HepG2 (cell line): ENCODE measurements around the gene TH. TPM values are rescaled to one million over a fixed set of nuclear protein-coding genes. Genes with fewer than 3 reads are reported as not detected.
A peak's percentile ranks its signal among the peaks of the same experiment; 100 is the strongest.

Experiments used
- EP300 ChIP-seq, 3 experiments: sonication (generic) in 1 of 3; formaldehyde crosslinking in 1 of 3; IDR thresholded peaks; 2 replicates each; pipeline versions ENCODE4 v1.5.1 to v1.6.1; 2011 to 2020; ENCODE audit warnings: low read depth in 2 of 3, low read length in 2 of 3, borderline replicate concordance in 1 of 3, improper control_type of control experiment in 1 of 3, mild to moderate bottlenecking in 1 of 3, missing genetic modification reagents in 1 of 3, moderate library complexity in 1 of 3
- FIP1L1 ChIP-seq: fragments of 200-400 bp; formaldehyde crosslinking; IDR thresholded peaks from 2 replicates; pipeline ENCODE4 v1.6.1; 2018; ENCODE audit warnings: low read depth, mild to moderate bottlenecking, low read length, moderate library complexity, borderline replicate concordance; ENCODE audit not compliant: insufficient read depth
- HMG20A ChIP-seq: IDR thresholded peaks from 2 replicates; pipeline ENCODE4 v1.6.1; 2016; ENCODE audit warnings: borderline replicate concordance
- KDM5A ChIP-seq: fragments of 200-600 bp; sonication (generic); IDR thresholded peaks from 2 replicates; pipeline ENCODE4 v1.7.0; 2018; ENCODE audit warnings: antibody characterized with exemption, mild to moderate bottlenecking, low read length, borderline replicate concordance
- KLF11 ChIP-seq: IDR thresholded peaks from 2 replicates; pipeline ENCODE4 v1.6.1; 2016; ENCODE audit warnings: missing compliant biosample characterization
- KLF15 ChIP-seq: sonication (generic); formaldehyde crosslinking; IDR thresholded peaks from 2 replicates; pipeline ENCODE4 v1.8.1; 2023; ENCODE audit warnings: borderline replicate concordance, mild to moderate bottlenecking, inconsistent platforms, missing genetic modification reagents, mixed read lengths
- KMT2A ChIP-seq: sonication (generic); formaldehyde crosslinking; IDR thresholded peaks from 2 replicates; pipeline ENCODE4 v1.4.0; 2020; ENCODE audit warnings: missing genetic modification reagents
- MAF1 ChIP-seq: sonication (generic); formaldehyde crosslinking; IDR thresholded peaks from 2 replicates; pipeline ENCODE4 v1.5.0; 2020; ENCODE audit warnings: missing genetic modification reagents, borderline replicate concordance
- MAFF ChIP-seq: IDR thresholded peaks from 2 replicates; pipeline ENCODE4 v1.6.1; 2011; ENCODE audit warnings: low read depth, low read length, improper control_type of control experiment
- NCOA5 ChIP-seq: sonication (generic); formaldehyde crosslinking; IDR thresholded peaks from 2 replicates; pipeline ENCODE4 v1.4.0; 2020; ENCODE audit warnings: missing genetic modification reagents
- NFE2 ChIP-seq: sonication (generic); formaldehyde crosslinking; IDR thresholded peaks from 2 replicates; pipeline ENCODE4 v1.4.0; 2020; ENCODE audit warnings: missing genetic modification reagents
- NR1H2 ChIP-seq: sonication (generic); formaldehyde crosslinking; IDR thresholded peaks from 2 replicates; pipeline ENCODE4 v1.8.1; 2022; ENCODE audit warnings: low read depth, missing genetic modification reagents, borderline replicate concordance
- PHB2 ChIP-seq: fragments of 450-650 bp; IDR thresholded peaks from 2 replicates; pipeline ENCODE4 v1.6.1; 2018; ENCODE audit not compliant: partially characterized antibody
- RORA ChIP-seq: sonication (generic); formaldehyde crosslinking; IDR thresholded peaks from 2 replicates; pipeline ENCODE4 v1.5.0; 2020; ENCODE audit warnings: mild to moderate bottlenecking, missing genetic modification reagents, moderate library complexity
- TCF7L2 ChIP-seq: IDR thresholded peaks from 2 replicates; pipeline ENCODE4 v1.6.1; 2011; ENCODE audit warnings: mild to moderate bottlenecking, low read depth, low read length, moderate library complexity
- ZC3H13 ChIP-seq: sonication (generic); formaldehyde crosslinking; IDR thresholded peaks from 2 replicates; pipeline ENCODE4 v1.8.1; 2023; ENCODE audit warnings: mild to moderate bottlenecking, missing genetic modification reagents, moderate library complexity
- ZFX ChIP-seq: sonication (generic); formaldehyde crosslinking; IDR thresholded peaks from 2 replicates; pipeline ENCODE4 v1.4.0; 2020; ENCODE audit warnings: mild to moderate bottlenecking, low read depth, missing genetic modification reagents, moderate library complexity
- ZNF496 ChIP-seq: sonication (generic); formaldehyde crosslinking; IDR thresholded peaks from 2 replicates; pipeline ENCODE4 v1.8.1; 2023; ENCODE audit warnings: mild to moderate bottlenecking, moderate library complexity, missing genetic modification reagents; ENCODE audit not compliant: insufficient replicate concordance
- ZNF724P ChIP-seq: sonication (generic); formaldehyde crosslinking; IDR thresholded peaks from 2 replicates; pipeline ENCODE4 v1.8.0; 2022; ENCODE audit warnings: missing genetic modification reagents, borderline replicate concordance
- polyA plus RNA-seq, 8 experiments: library from polyadenylated mRNA; depleted of rRNA in 3 of 8; stranded (reverse) in 7 of 8; unstranded in 1 of 8; fragments of >200 nt; fragmentation: Illumina TruSeq in 4 of 8; extraction: Trizol in 4 of 8; gene quantifications; 2 replicates each; pipeline versions ENCODE4 v1.2.1 to v1.2.3, GENCODE V29; 2011 to 2016; ENCODE audit warnings: low read depth in 4 of 8, missing spikeins in 1 of 8, mixed read lengths in 1 of 8; ENCODE audit not compliant: insufficient read depth in 1 of 8
- total RNA-seq, 5 experiments: library from RNA; depleted of rRNA; stranded (reverse); fragments of >200 nt; fragmentation: Illumina TruSeq; extraction: Trizol; gene quantifications; 2 replicates each; pipeline ENCODE4 v1.2.3, GENCODE V29; 2016; ENCODE audit warnings: low read depth in 1 of 5
- TF ChIP-seq, protein P1 (sequence below): sonication (generic); formaldehyde crosslinking; IDR thresholded peaks from 2 replicates; pipeline ENCODE4 v1.4.0; 2020; ENCODE audit warnings: mild to moderate bottlenecking, missing genetic modification reagents, borderline replicate concordance
- TF ChIP-seq, protein P2 (sequence below): sonication (generic); formaldehyde crosslinking; conservative IDR thresholded peaks from 2 replicates; pipeline ENCODE4 v1.8.1; 2023; ENCODE audit warnings: missing genetic modification reagents
- TF ChIP-seq, protein P3 (sequence below): IDR thresholded peaks from 2 replicates; pipeline ENCODE4 v1.6.1; 2016; ENCODE audit warnings: missing genetic modification reagents, missing compliant biosample characterization
- TF ChIP-seq, protein P4 (sequence below): sonication (generic); formaldehyde crosslinking; IDR thresholded peaks from 2 replicates; pipeline ENCODE4 v1.5.0; 2020; ENCODE audit warnings: missing genetic modification reagents
- TF ChIP-seq, protein P5 (sequence below): sonication (generic); formaldehyde crosslinking; IDR thresholded peaks from 2 replicates; pipeline ENCODE4 v1.8.1; 2023; ENCODE audit warnings: mild to moderate bottlenecking, missing genetic modification reagents

The TH gene
- total and polyA plus RNA-seq, 2 of the 13 experiments (the other 11 are each of a cell fraction or from before 2014, with no cell fraction given) = 0.36 TPM; not detected in 1

DNA sequence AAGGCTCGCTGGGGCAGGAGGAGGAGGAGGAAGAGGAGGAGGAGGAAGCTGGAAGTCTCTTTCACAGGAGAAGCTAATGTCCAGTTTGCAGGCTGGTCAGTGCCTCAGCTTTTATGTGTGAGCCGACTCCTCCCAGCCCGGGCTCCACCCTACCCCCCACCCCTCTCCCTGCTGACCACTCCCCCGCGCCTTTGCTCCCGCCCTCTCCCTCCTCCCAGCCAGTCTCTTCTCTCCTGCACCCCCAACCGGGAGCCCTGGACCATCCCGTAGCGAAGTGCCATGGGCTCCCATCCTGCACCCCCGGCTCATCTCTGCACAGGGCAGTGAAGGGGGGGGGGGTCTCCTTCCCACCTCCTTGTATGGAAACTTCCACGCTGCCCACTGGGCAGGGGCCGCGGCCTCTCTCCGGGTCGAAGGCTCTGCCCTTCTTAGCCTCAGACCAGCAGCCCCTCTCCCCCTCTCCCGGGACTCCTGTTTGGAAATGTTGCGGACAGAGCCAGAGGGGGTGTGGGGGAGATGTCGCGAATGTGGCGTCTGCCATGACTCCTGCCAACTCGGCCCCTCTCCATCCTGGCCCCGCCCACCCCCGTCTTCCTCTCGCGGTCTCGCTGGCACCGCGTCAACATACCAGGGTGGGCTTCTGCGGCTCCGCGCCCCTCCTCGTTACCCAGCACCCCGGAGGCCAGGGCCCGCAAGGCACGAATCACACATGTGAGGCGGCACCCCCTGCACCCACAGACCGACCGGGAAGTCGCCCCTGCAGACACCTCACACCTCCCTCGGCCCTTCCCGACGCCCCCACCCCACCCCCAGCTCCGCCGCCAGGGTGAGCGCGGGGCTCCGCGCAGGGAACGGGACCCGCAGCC lies 34.2 kb downstream of the TH start (continued):
- TF ChIP-seq, protein P1, sequence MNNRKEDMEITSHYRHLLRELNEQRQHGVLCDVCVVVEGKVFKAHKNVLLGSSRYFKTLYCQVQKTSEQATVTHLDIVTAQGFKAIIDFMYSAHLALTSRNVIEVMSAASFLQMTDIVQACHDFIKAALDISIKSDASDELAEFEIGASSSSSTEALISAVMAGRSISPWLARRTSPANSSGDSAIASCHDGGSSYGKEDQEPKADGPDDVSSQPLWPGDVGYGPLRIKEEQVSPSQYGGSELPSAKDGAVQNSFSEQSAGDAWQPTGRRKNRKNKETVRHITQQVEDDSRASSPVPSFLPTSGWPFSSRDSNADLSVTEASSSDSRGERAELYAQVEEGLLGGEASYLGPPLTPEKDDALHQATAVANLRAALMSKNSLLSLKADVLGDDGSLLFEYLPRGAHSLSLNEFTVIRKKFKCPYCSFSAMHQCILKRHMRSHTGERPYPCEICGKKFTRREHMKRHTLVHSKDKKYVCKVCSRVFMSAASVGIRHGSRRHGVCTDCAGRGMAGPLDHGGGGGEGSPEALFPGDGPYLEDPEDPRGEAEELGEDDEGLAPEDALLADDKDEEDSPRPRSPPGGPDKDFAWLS = no peak
- no peak for TF ChIP-seq NFE2 (CRISPR knock-in tag)
- TF ChIP-seq KLF11 (CRISPR knock-in tag) = 0 out of 2 replicates have a peak, but pooled peaks have one; percentile 10
- TF ChIP-seq, protein P2, sequence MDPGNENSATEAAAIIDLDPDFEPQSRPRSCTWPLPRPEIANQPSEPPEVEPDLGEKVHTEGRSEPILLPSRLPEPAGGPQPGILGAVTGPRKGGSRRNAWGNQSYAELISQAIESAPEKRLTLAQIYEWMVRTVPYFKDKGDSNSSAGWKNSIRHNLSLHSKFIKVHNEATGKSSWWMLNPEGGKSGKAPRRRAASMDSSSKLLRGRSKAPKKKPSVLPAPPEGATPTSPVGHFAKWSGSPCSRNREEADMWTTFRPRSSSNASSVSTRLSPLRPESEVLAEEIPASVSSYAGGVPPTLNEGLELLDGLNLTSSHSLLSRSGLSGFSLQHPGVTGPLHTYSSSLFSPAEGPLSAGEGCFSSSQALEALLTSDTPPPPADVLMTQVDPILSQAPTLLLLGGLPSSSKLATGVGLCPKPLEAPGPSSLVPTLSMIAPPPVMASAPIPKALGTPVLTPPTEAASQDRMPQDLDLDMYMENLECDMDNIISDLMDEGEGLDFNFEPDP (CRISPR knock-in tag) = 0 out of 2 replicates have a peak, but pooled peaks have one; percentile 26
- TF ChIP-seq ZNF496 (CRISPR knock-in tag) = no peak
- TF ChIP-seq RORA (CRISPR knock-in tag) = no peak
- 0 out of 2 replicates have a peak, but pooled peaks have one; percentile 35 for TF ChIP-seq KDM5A
- TF ChIP-seq FIP1L1 = no peak; the same call in 1 of the 2 replicates
- no peak for TF ChIP-seq TCF7L2
- no peak for TF ChIP-seq HMG20A
- TF ChIP-seq NCOA5 (CRISPR knock-in tag) = no peak
- no peak for TF ChIP-seq NR1H2 (CRISPR knock-in tag)
- TF ChIP-seq, protein P3, sequence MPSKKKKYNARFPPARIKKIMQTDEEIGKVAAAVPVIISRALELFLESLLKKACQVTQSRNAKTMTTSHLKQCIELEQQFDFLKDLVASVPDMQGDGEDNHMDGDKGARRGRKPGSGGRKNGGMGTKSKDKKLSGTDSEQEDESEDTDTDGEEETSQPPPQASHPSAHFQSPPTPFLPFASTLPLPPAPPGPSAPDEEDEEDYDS (CRISPR knock-in tag) = peak; percentile 92
- TF ChIP-seq PHB2 = no peak
- TF ChIP-seq KMT2A (CRISPR knock-in tag) = no peak
- TF ChIP-seq MAFF = no peak
- no peak; the same call in none of the 2 replicates for TF ChIP-seq ZC3H13 (CRISPR knock-in tag)
- peak; percentile 12; the same call in 1 of the 2 replicates for TF ChIP-seq ZFX (CRISPR knock-in tag)
- no peak for TF ChIP-seq MAF1
- TF ChIP-seq ZNF724P = no peak
- TF ChIP-seq EP300 (IDR thresholded peaks at IDR 0.05; ENCODE audit: low read depth in 2 of 2, low read length in 2 of 2) = no peak
- no peak for TF ChIP-seq EP300 (CRISPR knock-in tag; IDR thresholded peaks at IDR 0.05; ENCODE audit: borderline replicate concordance)
- TF ChIP-seq, protein P4, sequence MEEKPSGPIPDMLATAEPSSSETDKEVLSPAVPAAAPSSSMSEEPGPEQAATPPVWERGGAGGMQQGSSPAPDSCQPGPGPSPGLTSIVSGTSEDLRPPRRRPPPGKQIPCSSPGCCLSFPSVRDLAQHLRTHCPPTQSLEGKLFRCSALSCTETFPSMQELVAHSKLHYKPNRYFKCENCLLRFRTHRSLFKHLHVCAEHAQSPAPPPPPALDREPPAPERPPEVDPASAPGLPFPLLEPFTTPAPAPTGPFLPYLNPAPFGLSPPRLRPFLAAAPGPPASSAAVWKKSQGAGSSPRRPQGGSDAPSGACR (CRISPR knock-in tag) = 0 out of 2 replicates have a peak, but pooled peaks have one; percentile 13
- no peak for TF ChIP-seq KLF15 (CRISPR knock-in tag)
- TF ChIP-seq, protein P5, sequence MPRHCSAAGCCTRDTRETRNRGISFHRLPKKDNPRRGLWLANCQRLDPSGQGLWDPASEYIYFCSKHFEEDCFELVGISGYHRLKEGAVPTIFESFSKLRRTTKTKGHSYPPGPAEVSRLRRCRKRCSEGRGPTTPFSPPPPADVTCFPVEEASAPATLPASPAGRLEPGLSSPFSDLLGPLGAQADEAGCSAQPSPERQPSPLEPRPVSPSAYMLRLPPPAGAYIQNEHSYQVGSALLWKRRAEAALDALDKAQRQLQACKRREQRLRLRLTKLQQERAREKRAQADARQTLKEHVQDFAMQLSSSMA (CRISPR knock-in tag) = no peak
